NCI-H2227 (cell line): Measurements from ENCODE around the gene NDUFA11.

Experiments used
- DNase-seq: peaks from one replicate; lab custom pipeline; 2025; ENCODE audit not compliant: unreplicated experiment; lab: John Stamatoyannopoulos, UW

Gene NDUFA11

GRCh38 chr19:5908773-5909442 is 5.3 kb upstream of the NDUFA11 start:
- no peak for DNase-seq

- DNase-seq: no peak
Observed at GRCh38 chr19:5907241-5907640, 3.7 kb upstream of the NDUFA11 start.

- no peak for DNase-seq
Observed at GRCh38 chr19:5905114-5905778, 1.7 kb upstream of the NDUFA11 start.

GRCh38 chr19:5904352-5905113 is 943 bp upstream of the NDUFA11 start, which contains the start of gene VMAC:
Gene VMAC, plus strand, starts transcription at chr19:5904872. Its CDS starts 19 bp downstream, at chr19:5904891.
- DNase-seq: peak; percentile 99

- DNase-seq: no peak
Observed at GRCh38 chr19:5903056-5903623, 450 bp downstream of the NDUFA11 start.

GRCh38 chr19:5900976-5901375 is 2.6 kb downstream of the NDUFA11 start:
- no peak for DNase-seq

- no peak for DNase-seq
Observed at GRCh38 chr19:5899728-5900526, 3.7 kb downstream of the NDUFA11 start.

GRCh38 chr19:5897189-5897969 is 6.2 kb downstream of the NDUFA11 start:
- no peak for DNase-seq

GRCh38 chr19:5896365-5897076 is 7.1 kb downstream of the NDUFA11 start:
- no peak for DNase-seq

- no peak for DNase-seq
Observed at GRCh38 chr19:5895890-5896289, 7.7 kb downstream of the NDUFA11 start.

GRCh38 chr19:5895409-5895808 is 8.2 kb downstream of the NDUFA11 start:
- DNase-seq: no peak

GRCh38 chr19:5894704-5895349 is 8.8 kb downstream of the NDUFA11 start:
- no peak for DNase-seq

- no peak for DNase-seq
Observed at GRCh38 chr19:5893907-5894703, 9.5 kb downstream of the NDUFA11 start.

GRCh38 chr19:5893296-5893903 is 10.2 kb downstream of the NDUFA11 start:
- no peak for DNase-seq

- no peak for DNase-seq
Observed at GRCh38 chr19:5892772-5893275, 10.8 kb downstream of the NDUFA11 start.

- peak; percentile 24 for DNase-seq
Observed at GRCh38 chr19:5891938-5892771, 11.4 kb downstream of the NDUFA11 start.

- DNase-seq: no peak
Observed at GRCh38 chr19:5891572-5891937, 12.0 kb downstream of the NDUFA11 start.
